ENCODE results near the gene PRSS33.

The PRSS33 gene

DNA sequence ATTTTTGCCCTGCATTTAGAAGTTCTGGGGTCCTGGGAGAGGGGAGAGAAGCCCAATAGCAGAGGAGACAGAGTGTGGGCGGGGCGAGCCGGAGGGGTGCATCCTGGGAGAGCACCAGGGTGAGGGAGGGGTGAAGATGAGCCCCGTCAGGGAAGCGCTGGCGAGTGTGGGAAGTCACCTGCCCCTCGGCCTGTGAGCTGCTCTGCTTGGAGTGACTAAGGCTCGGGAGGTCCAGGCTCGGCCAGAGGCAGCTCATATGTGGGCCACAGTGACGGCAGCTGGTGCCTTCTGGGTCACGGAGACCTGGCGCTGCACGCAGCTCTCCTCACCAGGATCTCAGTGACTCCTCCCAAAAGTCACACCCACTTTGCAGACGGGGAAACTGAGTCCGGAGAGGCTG lies 43.8 kb upstream of the PRSS33 start:
- Mint-ChIP-seq H3K36me3 (ENCODE audit: low read depth) (no peaks in the 10 kb centered on the region), H3K27me3 (ENCODE audit: low read depth, poor library complexity) (peaks cover 58% of the 10 kb centered on the region), H3K4me1 (no peaks in the 10 kb centered on the region), H3K9me3 (no peaks in the 10 kb centered on the region), H3K27ac (no peak overlapping the region), H3K4me3 (no peak overlapping the region)
- no peak for DNase-seq
- TF ChIP-seq CTCF (IDR thresholded peaks at IDR 0.05) = no peak

- Mint-ChIP-seq H3K9me3 (no peaks in the 10 kb centered on the region), H3K4me1 (no peaks in the 10 kb centered on the region), H3K27me3 (ENCODE audit: low read depth, poor library complexity) (peaks cover 53% of the 10 kb centered on the region), H3K27ac (no peak overlapping the region), H3K36me3 (ENCODE audit: low read depth) (no peaks in the 10 kb centered on the region), H3K4me3 (no peak overlapping the region)
- TF ChIP-seq CTCF (IDR thresholded peaks at IDR 0.05) = no peak
- DNase-seq = no peak
These were observed 43.0 kb upstream of the PRSS33 start for GRCh38 chr16:2830355-2830695.

DNA sequence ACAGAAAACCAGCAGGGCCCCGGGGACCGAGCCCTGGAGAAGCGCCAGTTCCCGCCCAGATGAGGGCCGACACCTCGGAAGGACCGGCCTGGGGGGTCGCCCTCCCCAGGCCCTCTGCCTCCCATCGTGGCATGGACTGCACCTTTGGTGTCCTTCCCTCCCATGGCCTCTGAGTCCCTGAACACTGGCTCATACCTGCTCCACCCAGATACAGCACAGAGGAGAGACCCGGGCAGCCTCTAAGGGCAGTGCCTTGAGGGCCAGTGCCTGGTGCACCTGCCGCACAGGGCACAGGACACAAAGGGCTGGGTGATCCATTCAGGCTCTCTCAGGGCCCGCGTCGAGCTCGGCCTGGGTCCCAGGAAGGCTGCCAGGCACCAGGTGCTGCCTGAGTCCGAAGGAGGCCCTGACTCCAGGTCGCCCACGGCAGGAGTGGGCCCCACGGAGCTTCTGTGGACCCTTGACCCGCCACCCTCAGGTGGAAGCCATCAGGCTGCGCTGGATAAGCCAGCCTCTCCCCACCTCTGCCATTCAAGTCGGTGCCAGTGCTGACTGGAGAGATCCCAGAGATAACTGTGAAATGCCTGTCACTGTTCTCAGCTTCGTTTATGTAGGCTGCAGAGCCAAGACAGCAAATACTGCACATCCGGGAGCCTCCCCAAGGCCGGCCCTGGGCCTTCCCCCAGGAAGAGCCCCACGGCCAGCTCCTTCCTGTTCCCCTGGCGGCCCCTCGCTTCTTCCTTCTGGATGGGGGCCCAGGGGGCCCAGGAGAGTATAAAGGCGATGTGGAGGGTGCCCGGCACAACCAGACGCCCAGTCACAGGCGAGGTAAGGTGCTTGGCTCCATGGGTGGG lies 42.4 kb upstream of the PRSS33 start, which contains the start of gene ZG16B:
ZG16B (plus strand) TSS at position 803 of the 854 bp plus-strand sequence. CDS start 139 bp downstream, outside the sequence.
- H3K9me3 Mint-ChIP-seq = no peaks in the 10 kb centered on the region
- H3K36me3 Mint-ChIP-seq (ENCODE audit: low read depth) = no peaks in the 10 kb centered on the region
- no peak for TF ChIP-seq CTCF (IDR thresholded peaks at IDR 0.05)
- peaks cover 52% of the 10 kb centered on the region for H3K27me3 Mint-ChIP-seq (ENCODE audit: low read depth, poor library complexity)
- no peak within 1 kb of the TSS for H3K4me3 Mint-ChIP-seq
- H3K27ac Mint-ChIP-seq = no peak within 1 kb of the TSS
- DNase-seq = no peak
- no peaks in the 10 kb centered on the region for H3K4me1 Mint-ChIP-seq

DNA sequence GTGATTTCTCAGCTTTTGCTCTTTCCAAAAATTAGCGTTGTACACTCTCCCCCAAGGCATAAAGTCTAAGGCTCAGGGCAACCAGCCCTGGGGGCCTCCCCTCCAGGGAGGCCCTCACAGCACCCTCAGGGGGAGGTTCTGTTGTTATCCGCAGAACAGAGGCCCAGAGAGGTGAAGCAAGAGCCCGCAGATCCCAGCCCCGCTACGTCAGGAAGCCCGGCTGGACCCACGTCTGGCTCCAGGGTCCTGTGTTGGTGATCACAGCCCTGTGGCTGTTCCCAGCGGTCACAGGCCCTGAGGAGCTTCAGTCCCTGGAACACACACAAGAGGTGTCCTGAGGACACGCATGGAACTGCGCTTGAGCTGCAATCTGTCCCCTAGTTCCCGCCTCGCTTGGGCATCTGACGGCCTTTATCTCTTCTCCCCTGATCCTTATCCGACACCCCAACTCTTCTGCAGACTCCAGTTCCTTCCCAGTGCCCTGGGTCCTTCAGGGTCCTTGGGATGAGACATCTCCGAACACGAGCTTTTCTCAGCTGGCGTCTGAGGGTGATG lies 41.6 kb upstream of the PRSS33 start:
- Mint-ChIP-seq H3K27me3 (ENCODE audit: low read depth, poor library complexity) (peaks cover 50% of the 10 kb centered on the region), H3K4me3 (no peak overlapping the region), H3K9me3 (no peaks in the 10 kb centered on the region), H3K36me3 (ENCODE audit: low read depth) (no peaks in the 10 kb centered on the region), H3K27ac (no peak overlapping the region), H3K4me1 (no peaks in the 10 kb centered on the region)
- DNase-seq = no peak
- no peak for TF ChIP-seq CTCF (IDR thresholded peaks at IDR 0.05)

GRCh38 chr16:2828521-2828840 lies 41.1 kb upstream of the PRSS33 start:
- TF ChIP-seq CTCF (IDR thresholded peaks at IDR 0.05) = no peak
- no peaks in the 10 kb centered on the region for H3K4me1 Mint-ChIP-seq
- peaks cover 47% of the 10 kb centered on the region for H3K27me3 Mint-ChIP-seq (ENCODE audit: low read depth, poor library complexity)
- H3K36me3 Mint-ChIP-seq (ENCODE audit: low read depth) = no peaks in the 10 kb centered on the region
- no peak overlapping the region for H3K4me3 Mint-ChIP-seq
- no peaks in the 10 kb centered on the region for H3K9me3 Mint-ChIP-seq
- no peak for DNase-seq
- no peak overlapping the region for H3K27ac Mint-ChIP-seq
